ENCODE data around the gene CGB2. TPM values are rescaled to one million over a fixed set of nuclear protein-coding genes. Genes with fewer than 3 reads are reported as not detected.
"Not testable (repeated sequence)": the region's sequence is repeated elsewhere in the genome, so short reads cannot be mapped to it uniquely, and the experiment has no call there.

CGB2 gene
- total and polyA plus RNA-seq, 9 donors, result 0.27 TPM; not detected in 8

- no peaks in the 10 kb centered on the region for H3K9me3 ChIP-seq (replicated peaks; ENCODE audit: control insufficient read depth, low read depth, low read length)
- H3K4me3 ChIP-seq (ENCODE audit: low read length), result no peak overlapping the region
- H3K27ac ChIP-seq (ENCODE audit: low read length), result no peak overlapping the region
- H3K27me3 ChIP-seq (ENCODE audit: control insufficient read depth, insufficient read depth, low read length), result peaks cover 47% of the 10 kb centered on the region
- peaks cover 19% of the 10 kb centered on the region for H3K36me3 ChIP-seq (ENCODE audit: control insufficient read depth, insufficient read depth, low read length)
- WGBS (ENCODE audit: insufficient coverage), result 10% methylated on average over 36 of the region's 41 CpGs
- H3K4me1 ChIP-seq (ENCODE audit: control insufficient read depth, insufficient read depth, low read length), result peaks cover 21% of the 10 kb centered on the region
- DNase-seq, result peak; percentile 32
Measured at GRCh38 chr19:49019242-49019932, 12.3 kb upstream of the CGB2 start.

DNA sequence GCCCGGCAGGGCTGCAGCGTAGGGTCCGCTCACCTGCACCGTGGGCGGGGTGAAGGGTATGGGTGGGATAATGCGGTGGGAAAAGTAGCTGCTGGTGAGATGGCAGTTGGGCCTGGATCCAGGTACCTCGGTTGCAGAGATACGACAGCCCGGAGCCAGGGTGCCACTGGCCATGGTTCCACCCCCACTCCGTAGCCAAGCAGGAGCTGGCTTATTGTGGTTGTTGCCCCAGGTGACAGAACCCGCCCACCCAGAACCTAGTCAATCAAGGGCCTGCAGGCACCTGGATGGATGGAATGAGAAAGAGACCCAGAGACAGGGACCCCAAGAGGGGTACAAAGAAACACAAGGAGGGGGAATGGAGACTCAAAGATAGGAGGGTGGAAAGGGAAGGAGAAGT is 11.3 kb upstream of the CGB2 start:
- peaks cover 21% of the 10 kb centered on the region for H3K4me1 ChIP-seq (ENCODE audit: control insufficient read depth, insufficient read depth, low read length)
- peaks cover 9% of the 10 kb centered on the region for H3K36me3 ChIP-seq (ENCODE audit: control insufficient read depth, insufficient read depth, low read length)
- DNase-seq, result no peak
- H3K27me3 ChIP-seq (ENCODE audit: control insufficient read depth, insufficient read depth, low read length), result peaks cover 47% of the 10 kb centered on the region
- no peak overlapping the region for H3K4me3 ChIP-seq (ENCODE audit: low read length)
- no peak overlapping the region for H3K27ac ChIP-seq (ENCODE audit: low read length)
- 69% methylated on average over 5 of the region's 11 CpGs for WGBS (ENCODE audit: insufficient coverage)
- H3K9me3 ChIP-seq (replicated peaks; ENCODE audit: control insufficient read depth, low read depth, low read length), result no peaks in the 10 kb centered on the region

DNA sequence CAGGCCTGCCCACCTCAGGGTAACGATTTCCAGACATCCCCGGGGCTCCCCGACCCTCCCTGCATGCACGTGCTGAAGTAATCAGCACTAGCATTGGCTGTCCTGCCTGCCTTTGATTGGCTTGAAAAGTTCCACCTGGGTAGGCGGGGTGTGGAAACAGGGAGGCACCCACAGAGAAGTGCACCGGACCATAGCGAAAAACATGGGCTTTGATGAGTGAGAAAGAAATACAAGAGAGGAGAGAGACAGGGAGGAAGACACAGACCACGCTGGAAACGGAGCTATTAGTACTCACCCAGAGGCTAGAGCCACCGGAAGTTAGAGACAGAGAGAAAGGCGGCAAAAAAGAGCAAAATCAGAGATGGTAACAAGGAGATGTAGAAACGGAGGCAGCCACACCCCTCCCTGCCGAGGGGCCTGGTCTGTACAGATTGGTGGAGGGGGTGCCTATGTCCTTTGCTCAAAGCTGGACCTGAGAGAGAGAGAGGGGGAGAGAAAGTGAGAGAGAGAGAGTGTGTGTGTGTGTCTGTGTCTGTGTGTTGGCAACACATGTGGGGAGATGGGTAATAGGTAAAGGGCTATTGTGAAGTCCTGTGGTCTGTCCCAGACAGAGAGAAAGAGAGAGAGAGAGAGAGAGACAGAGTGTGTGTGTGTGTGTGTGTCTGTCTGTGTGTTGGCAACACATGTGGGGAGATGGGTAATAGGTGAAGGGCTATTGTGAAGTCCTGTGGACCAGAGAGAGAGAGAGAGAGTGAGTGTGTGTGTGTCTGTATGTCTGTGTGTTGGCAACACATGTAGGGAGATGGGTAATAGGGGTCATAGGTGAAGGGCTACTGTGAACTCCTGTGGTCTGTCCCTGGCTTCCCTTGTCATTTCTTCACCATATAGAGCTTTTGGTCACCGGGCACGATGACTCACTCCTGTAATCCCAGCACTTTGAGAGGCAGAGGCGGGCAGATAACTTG is 10.5 kb upstream of the CGB2 start:
- no peak for DNase-seq
- 28% methylated on average over 15 of the region's 16 CpGs for WGBS (ENCODE audit: insufficient coverage)
- H3K4me1 ChIP-seq (ENCODE audit: control insufficient read depth, insufficient read depth, low read length), result peaks cover 21% of the 10 kb centered on the region
- H3K27ac ChIP-seq (ENCODE audit: low read length), result no peak overlapping the region
- H3K9me3 ChIP-seq (replicated peaks; ENCODE audit: control insufficient read depth, low read depth, low read length), result no peaks in the 10 kb centered on the region
- H3K36me3 ChIP-seq (ENCODE audit: control insufficient read depth, insufficient read depth, low read length), result peaks cover under 1% of the 10 kb centered on the region
- H3K27me3 ChIP-seq (ENCODE audit: control insufficient read depth, insufficient read depth, low read length), result peaks cover 47% of the 10 kb centered on the region
- no peak overlapping the region for H3K4me3 ChIP-seq (ENCODE audit: low read length)

DNA sequence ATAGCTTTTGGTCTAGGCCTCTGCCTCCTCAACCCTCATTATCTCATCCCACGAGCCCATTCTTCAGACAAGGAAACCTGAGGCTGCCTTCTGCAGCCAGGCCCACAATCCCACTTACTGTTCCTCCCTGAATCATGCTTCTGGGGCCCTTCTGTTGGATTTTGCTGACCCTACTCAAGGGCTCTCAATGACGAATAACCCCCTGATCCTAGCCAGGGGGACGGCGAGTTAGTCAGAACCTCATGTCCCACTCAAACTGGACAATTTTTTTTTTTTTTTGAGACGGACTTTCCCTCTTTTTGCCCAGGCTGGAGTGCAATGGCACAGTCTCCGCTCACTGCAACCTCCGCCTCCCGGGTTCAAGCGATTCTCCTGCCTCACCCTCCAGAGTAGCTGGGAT is 9.6 kb upstream of the CGB2 start:
- H3K36me3 ChIP-seq (ENCODE audit: control insufficient read depth, insufficient read depth, low read length), result no peaks in the 10 kb centered on the region
- 88% methylated on average over 4 of the region's 9 CpGs for WGBS (ENCODE audit: insufficient coverage)

GRCh38 chr19:49024233-49024632 is 7.5 kb upstream of the CGB2 start, which contains the start of gene CGB3:
CGB3 (minus strand) TSS chr19:49024333; CDS start chr19:49023971, 362 bp downstream.
- not testable (repeated sequence) for H3K4me1 ChIP-seq (ENCODE audit: control insufficient read depth, insufficient read depth, low read length); H3K9me3 ChIP-seq (replicated peaks; ENCODE audit: control insufficient read depth, low read depth, low read length); DNase-seq; H3K27ac ChIP-seq (ENCODE audit: low read length); H3K36me3 ChIP-seq (ENCODE audit: control insufficient read depth, insufficient read depth, low read length); H3K4me3 ChIP-seq (ENCODE audit: low read length)
- H3K27me3 ChIP-seq (ENCODE audit: control insufficient read depth, insufficient read depth, low read length), result peaks cover 25% of the 10 kb centered on the region
- no CpG with 5 or more reads among the region's 15 CpGs for WGBS (ENCODE audit: insufficient coverage)

More for the DNA sequence above, 9.6 kb upstream of the CGB2 start:
- peaks cover 45% of the 10 kb centered on the region for H3K27me3 ChIP-seq (ENCODE audit: control insufficient read depth, insufficient read depth, low read length)
- peaks cover 21% of the 10 kb centered on the region for H3K4me1 ChIP-seq (ENCODE audit: control insufficient read depth, insufficient read depth, low read length)
- no peak overlapping the region for H3K27ac ChIP-seq (ENCODE audit: low read length)
- no peaks in the 10 kb centered on the region for H3K9me3 ChIP-seq (replicated peaks; ENCODE audit: control insufficient read depth, low read depth, low read length)
- no peak for DNase-seq
- H3K4me3 ChIP-seq (ENCODE audit: low read length), result no peak overlapping the region

DNA sequence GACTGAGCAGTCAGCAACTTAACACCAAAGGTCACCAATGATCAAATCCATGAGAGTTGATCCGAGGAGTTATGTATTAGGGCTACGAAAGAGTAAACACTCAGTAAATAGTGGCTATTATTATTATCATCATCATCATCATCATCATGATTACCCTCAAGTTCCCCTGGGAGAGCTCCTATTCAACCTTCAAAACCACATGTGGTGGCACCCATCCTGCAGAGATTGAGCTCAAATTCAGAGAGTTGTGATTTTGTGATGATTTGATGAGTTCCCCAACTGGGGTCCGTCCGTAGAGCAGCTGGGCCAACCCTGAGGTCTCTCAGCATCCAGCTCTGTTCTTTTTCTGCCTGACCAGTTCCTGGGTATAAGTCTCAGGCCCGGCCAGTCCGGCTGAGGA is 6.6 kb upstream of the CGB2 start:
- peaks cover 16% of the 10 kb centered on the region for H3K27me3 ChIP-seq (ENCODE audit: control insufficient read depth, insufficient read depth, low read length)
- no CpG with 5 or more reads among the region's 6 CpGs for WGBS (ENCODE audit: insufficient coverage)
- not testable (repeated sequence) for H3K4me3 ChIP-seq (ENCODE audit: low read length); H3K4me1 ChIP-seq (ENCODE audit: control insufficient read depth, insufficient read depth, low read length); H3K9me3 ChIP-seq (replicated peaks; ENCODE audit: control insufficient read depth, low read depth, low read length); H3K36me3 ChIP-seq (ENCODE audit: control insufficient read depth, insufficient read depth, low read length); DNase-seq; H3K27ac ChIP-seq (ENCODE audit: low read length)

GRCh38 chr19:49025599-49025998 is 6.1 kb upstream of the CGB2 start:
- not testable (repeated sequence) for H3K9me3 ChIP-seq (replicated peaks; ENCODE audit: control insufficient read depth, low read depth, low read length); H3K27ac ChIP-seq (ENCODE audit: low read length); H3K36me3 ChIP-seq (ENCODE audit: control insufficient read depth, insufficient read depth, low read length); DNase-seq; H3K4me3 ChIP-seq (ENCODE audit: low read length); H3K4me1 ChIP-seq (ENCODE audit: control insufficient read depth, insufficient read depth, low read length)
- peaks cover 11% of the 10 kb centered on the region for H3K27me3 ChIP-seq (ENCODE audit: control insufficient read depth, insufficient read depth, low read length)
- 84% methylated on average over 8 of the region's 23 CpGs for WGBS (ENCODE audit: insufficient coverage)

DNA sequence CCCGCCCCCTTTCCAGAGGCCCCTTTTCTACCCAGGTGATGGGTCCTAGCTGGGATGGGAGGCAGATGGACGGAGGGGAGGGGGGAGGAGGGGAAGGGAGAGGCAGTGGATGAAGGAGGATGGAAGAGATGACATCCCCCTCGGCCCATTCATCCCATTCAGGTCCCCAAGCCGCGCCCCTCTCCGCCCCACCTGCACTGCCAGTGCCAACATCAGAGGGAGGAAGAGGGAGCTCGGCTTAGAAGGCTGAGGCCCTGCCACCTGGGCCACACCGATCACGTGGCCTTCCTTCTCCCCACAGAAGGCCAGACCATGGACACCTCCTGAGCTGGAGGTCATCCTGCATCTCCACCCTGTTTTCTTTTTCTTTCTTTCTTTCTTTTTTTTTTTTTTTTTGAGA is 3.0 kb upstream of the CGB2 start:
- not testable (repeated sequence) for H3K9me3 ChIP-seq (replicated peaks; ENCODE audit: control insufficient read depth, low read depth, low read length)

GRCh38 chr19:49029749-49030148 is 1.9 kb upstream of the CGB2 start:
- H3K27ac ChIP-seq (ENCODE audit: low read length), result not testable (repeated sequence)
- WGBS (ENCODE audit: insufficient coverage), result no CpG with 5 or more reads among the region's 14 CpGs

More for the DNA sequence above, 3.0 kb upstream of the CGB2 start:
- not testable (repeated sequence) for DNase-seq; H3K27ac ChIP-seq (ENCODE audit: low read length); H3K36me3 ChIP-seq (ENCODE audit: control insufficient read depth, insufficient read depth, low read length); H3K4me3 ChIP-seq (ENCODE audit: low read length); H3K4me1 ChIP-seq (ENCODE audit: control insufficient read depth, insufficient read depth, low read length); H3K27me3 ChIP-seq (ENCODE audit: control insufficient read depth, insufficient read depth, low read length)
- no CpG with 5 or more reads among the region's 9 CpGs for WGBS (ENCODE audit: insufficient coverage)

GRCh38 chr19:49030323-49030722 is 1.4 kb upstream of the CGB2 start:
- no CpG with 5 or more reads among the region's 8 CpGs for WGBS (ENCODE audit: insufficient coverage)
- not testable (repeated sequence) for H3K27me3 ChIP-seq (ENCODE audit: control insufficient read depth, insufficient read depth, low read length); H3K36me3 ChIP-seq (ENCODE audit: control insufficient read depth, insufficient read depth, low read length); H3K9me3 ChIP-seq (replicated peaks; ENCODE audit: control insufficient read depth, low read depth, low read length); H3K27ac ChIP-seq (ENCODE audit: low read length); H3K4me3 ChIP-seq (ENCODE audit: low read length); DNase-seq; H3K4me1 ChIP-seq (ENCODE audit: control insufficient read depth, insufficient read depth, low read length)

More at GRCh38 chr19:49029749-49030148, 1.9 kb upstream of the CGB2 start:
- not testable (repeated sequence) for H3K4me1 ChIP-seq (ENCODE audit: control insufficient read depth, insufficient read depth, low read length); H3K9me3 ChIP-seq (replicated peaks; ENCODE audit: control insufficient read depth, low read depth, low read length); H3K36me3 ChIP-seq (ENCODE audit: control insufficient read depth, insufficient read depth, low read length); DNase-seq; H3K27me3 ChIP-seq (ENCODE audit: control insufficient read depth, insufficient read depth, low read length); H3K4me3 ChIP-seq (ENCODE audit: low read length)

Measured in muscle of leg (tissue), 11 donors.